NCI-H345 (cell line): ENCODE results near the gene AVL9.
"Not testable (repeated sequence)": the region's sequence is repeated elsewhere in the genome, so short reads cannot be mapped to it uniquely, and the experiment has no call there.

Source experiments
- DNase-seq: peaks from one replicate; lab custom pipeline; 2025; lab: John Stamatoyannopoulos, UW

AVL9 gene

GRCh38 chr7:32591938-32592337, 96.6 kb downstream of the AVL9 start:
- DNase-seq: no peak

DNA sequence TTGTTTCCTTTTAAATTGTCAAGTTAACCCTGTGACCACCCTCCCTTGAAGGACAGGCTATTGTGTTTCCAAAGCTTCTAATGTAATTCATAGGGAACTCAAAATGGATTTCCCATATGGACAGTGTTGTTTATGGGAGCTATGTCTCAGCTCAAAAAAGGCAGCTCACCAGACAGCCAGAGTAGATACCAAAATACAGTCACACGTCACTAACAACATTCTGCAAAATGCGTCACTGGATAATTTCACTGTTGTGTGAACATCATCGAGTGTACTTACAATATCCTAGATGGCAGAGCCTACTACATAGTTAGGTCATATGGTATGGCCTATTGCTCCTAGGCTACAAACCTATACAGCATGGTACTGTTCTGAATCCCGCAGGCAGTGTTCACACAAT, 97.4 kb downstream of the AVL9 start:
- DNase-seq: no peak

DNA sequence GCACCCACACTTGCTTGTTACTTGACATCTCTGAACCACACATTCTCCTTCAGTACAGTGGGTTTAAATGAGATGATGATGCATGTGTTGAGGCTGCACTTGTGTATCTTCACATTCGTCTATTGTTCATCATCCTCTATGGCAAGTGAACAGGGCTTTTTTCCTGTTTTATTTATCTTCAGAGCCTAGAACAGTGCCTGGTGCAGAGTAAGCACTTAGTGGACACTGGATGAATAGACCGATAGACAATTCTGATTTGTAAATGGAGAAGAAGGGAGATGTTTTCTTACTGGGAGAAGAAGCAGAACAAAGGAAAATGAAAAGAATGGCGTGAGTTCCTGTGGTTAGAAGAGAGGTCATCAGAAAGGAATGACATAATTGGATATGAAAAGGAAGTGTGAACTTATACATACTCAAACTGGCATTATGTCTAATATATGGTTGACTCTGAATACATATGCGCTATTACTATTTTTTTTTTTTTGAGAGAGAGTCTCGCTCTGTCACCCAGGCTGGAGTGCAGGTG, 99.7 kb downstream of the AVL9 start:
- no peak for DNase-seq

GRCh38 chr7:32601196-32601595, 105.9 kb downstream of the AVL9 start:
- DNase-seq: not testable (repeated sequence)

DNA sequence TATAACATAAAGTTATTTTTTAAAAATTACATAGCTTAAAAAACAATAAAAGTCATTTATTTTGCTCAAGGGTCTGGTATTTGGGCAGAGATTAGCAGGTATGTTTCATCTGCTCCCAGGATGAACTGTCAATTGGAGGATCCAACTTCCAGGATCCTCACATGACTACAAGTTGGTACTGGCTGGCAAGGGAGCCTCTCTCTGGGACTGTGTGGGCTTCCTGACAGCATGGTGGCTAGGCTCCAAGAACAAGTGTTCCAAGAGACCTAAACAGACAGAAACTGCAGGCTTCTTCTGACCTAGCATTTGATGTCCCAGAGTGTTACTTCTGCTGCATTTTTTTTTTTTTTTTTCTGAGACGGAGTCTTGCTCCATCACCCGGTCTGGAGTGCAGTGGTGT, 107.2 kb downstream of the AVL9 start:
- no peak for DNase-seq

GRCh38 chr7:32603492-32603891, 108.2 kb downstream of the AVL9 start:
- not testable (repeated sequence) for DNase-seq

GRCh38 chr7:32604047-32604446, 108.8 kb downstream of the AVL9 start:
- DNase-seq: not testable (repeated sequence)

DNA sequence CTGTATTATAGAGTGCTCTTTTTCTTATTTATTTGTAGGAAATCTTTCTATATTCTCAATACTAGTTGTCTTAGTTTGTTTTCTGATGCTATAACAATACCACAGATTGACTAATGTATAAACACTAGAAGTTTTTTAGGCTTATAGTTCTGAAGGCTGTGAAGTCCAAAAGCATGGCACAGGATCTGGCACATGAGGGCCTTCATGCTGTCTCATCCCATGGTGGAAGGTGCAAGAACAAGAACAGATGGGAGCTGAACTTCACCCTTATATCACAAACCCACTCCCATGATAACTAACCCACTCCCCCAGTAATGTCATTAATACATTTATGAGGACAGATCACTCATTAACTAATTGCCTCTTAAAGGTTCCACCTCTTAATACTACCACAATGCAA, 109.7 kb downstream of the AVL9 start:
- DNase-seq: no peak

GRCh38 chr7:32609463-32609862, 114.2 kb downstream of the AVL9 start:
- no peak for DNase-seq

GRCh38 chr7:32611201-32612099, 116.2 kb downstream of the AVL9 start:
- no peak for DNase-seq

DNA sequence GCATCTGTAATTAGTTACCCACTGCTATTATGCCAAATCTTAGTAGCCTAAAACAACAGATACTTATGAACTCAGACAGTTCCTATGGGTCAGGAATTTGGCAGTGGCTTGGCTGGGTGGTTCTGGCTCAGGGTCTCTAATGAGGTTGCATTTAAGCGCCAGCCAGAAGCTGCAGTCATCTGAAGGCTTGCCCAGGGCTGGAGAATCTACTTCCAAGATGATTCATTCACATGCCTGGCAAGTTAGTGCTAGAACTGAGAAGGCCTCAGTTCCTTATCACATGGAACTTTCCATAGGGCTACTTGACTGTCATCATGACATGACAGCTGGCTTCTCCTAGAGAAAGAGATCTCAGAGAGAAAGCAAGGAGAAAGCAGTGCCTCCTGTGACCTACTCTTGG, 121.3 kb downstream of the AVL9 start:
- DNase-seq: no peak

DNA sequence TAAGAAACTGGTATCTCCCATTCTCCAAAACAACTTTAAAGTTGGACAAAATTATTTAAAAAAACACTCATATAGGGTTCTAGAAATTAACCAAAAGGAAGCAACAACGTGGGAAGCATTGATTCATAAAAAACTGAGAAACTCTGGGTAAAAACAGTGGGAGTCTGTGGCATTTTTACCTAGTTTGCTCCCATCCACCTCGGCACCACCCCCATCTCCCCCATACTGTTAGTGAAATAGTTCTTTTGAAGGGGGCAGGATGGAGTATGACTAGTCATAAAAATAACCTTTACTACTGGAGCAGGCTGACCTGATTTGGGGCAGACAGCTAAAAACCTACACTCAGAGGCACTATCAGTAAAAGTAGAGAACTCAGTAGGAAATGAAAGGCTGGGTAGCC, 123.2 kb downstream of the AVL9 start:
- DNase-seq: no peak

DNA sequence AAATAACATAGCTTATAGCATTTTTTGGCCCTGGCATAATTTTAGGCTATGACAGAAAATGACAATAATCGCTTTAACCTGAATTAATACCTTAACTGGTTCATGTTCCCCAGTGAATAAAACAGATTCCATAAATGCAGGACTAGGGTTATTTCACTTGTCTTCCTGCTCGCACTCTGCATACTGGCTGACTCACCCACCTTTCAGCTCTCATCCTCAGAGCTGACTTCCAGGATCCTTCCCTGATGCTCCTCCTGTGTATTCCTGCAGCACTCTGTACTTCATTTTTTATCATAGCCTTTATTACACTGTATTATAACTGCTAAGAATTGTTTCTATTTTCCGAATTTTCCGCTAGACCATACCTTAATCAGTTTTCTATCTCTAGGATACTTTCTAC, 123.7 kb downstream of the AVL9 start:
- no peak for DNase-seq

DNA sequence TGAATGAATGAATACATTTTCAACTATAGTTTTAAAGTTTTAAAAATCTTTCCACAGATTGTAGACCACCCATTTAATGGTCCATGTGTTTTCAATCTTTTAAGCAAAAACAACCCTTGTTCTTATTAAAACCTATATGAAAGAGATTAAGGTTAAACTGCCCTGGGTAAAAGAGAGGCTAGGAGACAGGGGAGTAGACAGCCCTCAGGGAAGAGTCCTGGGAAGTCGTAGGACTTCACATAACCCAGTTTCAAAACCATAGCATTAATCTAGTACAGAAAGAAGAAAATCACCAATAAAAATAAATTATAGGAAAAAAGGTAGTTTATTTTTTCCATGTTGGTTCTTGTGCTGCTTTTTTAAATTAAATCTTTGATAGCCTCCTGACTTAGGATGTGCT, 124.1 kb downstream of the AVL9 start:
- DNase-seq: not testable (repeated sequence)

GRCh38 chr7:32631021-32631420, 135.7 kb downstream of the AVL9 start:
- no peak for DNase-seq

DNA sequence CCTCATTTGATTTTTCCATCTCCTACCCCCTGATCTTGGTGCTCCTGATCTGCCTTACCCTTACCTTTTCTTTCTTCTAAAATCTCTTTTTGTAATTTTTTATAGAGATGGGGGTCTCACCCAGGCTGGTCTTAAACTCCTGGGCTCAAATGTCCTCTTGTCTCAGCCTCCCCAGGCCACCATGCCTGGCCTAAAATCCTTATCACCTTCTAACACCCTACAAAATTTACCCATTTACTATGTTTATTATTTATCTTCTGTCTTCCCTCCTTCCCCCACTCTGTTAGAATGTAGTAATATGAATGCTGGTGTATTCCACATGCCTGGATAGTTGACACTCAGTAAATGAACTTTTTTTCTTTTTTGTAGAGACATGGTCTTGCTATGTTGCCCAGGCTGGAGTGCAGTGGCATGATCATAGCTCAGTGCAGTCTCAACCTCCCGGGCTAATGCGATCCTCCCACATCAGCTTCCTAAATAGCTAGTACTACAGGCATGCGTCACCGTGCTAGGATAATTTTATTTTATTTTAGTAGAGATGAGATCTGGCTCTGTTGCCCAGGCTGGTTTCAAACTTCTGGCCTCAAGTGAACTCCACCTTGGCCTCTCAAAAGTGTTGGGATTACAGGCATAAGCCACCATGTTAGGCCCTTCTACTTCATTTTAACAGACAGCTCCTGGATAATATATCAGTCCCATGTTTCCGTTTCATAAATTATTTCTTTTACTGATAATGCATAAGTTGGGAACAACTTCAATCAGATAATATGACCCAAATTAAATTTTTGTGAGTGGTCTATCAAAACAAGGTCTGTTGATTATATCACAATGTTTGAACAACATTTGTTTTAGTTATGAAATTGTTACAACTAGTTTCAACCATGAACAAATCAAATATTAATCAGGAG, 136.6 kb downstream of the AVL9 start:
- not testable (repeated sequence) for DNase-seq

DNA sequence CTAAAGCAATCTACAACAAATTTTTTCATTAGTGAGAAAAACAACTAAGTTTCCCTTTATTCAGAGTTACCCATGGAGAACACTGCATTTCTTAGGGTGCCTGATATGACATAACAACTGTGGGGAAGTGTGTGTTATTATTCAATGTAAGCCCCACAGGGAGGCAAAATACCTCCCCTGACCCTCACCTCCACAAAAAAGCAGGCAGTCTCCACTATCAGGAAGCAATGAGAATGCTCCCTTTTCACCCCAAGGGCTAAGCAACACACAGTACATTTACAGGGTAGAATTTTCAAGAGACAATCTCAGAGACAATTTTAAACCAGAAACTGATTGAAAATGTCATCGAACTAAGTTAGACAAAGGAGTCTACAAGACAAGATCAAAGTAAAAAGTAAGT, 138.2 kb downstream of the AVL9 start:
- DNase-seq: not testable (repeated sequence)

GRCh38 chr7:32634798-32635393, 139.6 kb downstream of the AVL9 start:
- not testable (repeated sequence) for DNase-seq

DNA sequence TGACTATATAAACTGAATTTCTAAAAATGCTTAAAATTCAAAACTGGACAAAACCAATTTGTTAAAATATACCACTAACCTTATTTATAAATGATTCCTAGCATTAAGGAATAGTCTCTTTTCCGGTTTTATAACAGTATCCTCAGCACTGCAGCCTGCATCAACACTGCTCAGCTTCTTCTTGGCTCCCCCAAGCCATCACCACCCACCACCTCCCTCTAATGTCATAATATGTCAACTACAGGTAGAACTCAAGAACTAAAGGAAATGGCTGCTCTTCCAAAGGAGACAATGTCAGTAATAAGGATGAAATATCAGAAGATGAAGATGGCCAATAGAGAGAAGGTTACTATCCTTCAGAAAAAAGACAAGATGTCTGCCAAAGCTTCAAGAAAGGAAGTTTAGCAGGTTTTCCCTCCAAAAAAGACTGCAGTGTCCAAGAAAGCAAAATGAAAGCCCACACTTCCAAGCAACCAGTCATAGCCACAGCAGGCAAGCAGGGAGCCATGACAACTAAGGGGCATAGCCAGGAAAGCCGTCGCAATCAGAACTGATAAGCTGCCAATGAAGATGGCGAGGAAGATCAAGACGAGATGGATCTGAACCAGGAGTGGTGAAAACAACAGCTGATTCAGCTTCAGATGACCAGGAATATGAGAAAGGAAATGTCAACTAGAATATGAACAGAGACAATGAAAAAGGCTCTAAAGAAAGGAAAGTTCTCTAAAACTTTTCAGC, 141.6 kb downstream of the AVL9 start:
- DNase-seq: not testable (repeated sequence)

DNA sequence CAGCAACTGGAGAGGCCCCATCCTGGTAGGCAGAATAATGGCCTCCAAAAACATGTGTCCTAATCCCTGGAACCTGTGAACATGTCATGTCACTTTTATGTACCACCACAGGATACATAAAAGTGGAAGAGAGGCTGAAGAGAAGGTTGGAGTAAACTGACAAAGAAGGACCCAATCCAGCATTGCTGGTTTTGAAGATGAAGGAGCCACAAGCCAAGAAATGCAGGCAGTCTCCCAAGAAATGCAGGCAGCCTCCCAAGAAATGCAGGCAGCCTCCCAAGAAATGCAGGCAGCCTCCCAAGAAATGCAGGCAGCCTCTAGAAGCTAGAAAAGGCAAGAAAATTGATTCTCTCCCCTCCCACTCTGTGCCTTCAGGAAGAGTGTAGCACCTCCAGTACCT, 142.3 kb downstream of the AVL9 start:
- not testable (repeated sequence) for DNase-seq
